Raji (cell line): Measurements from ENCODE around the gene PRSS16.

Experiments
- POLR2A ChIP-seq: IDR thresholded peaks from 2 replicates; pipeline ENCODE4 v1.6.1; 2011; ENCODE audit warnings: low read depth, low read length, control low read depth; ENCODE audit not compliant: insufficient read depth

The PRSS16 gene

DNA sequence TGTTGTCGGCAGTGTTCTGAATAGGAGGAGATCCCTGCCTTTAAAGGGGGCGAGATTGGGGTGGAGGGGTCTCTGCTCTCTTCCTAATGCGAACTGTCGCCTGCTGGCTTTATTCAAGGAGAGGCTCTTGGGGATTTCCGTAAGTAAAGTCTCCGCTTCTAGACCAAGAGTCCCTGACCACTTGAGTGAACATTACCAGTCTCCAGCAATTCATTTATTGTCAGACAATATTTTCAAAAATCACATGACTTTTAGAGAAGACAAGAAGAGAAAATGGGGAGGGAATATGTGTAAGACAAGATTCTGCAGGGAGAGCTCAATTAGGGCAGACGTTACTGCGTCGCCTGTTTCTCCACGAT, 43.3 kb downstream of the PRSS16 start:
- no peak for TF ChIP-seq POLR2A

GRCh38 chr6:27293436-27294098, 46.1 kb downstream of the PRSS16 start:
- TF ChIP-seq POLR2A = no peak

DNA sequence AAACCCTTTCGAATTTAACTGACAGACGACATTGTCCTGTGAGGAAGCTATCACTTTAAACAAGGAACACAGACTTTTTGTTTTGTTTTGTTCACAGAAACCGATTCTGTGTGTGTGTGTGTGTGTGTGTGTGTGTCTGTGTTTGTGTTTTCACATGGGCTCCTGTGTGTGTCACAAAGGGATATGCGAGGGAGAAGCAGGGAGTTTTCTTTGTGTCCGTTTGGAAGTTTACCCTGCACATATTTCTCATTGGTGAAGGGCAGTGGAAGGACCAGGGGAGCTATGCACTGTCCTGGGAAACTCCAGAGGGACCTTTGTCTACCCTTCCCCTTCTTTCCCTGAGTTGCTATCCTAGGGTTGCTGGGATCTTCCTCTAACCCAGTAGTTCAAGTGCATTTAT, 46.9 kb downstream of the PRSS16 start:
- no peak for TF ChIP-seq POLR2A

GRCh38 chr6:27295301-27296079, 48.0 kb downstream of the PRSS16 start:
- TF ChIP-seq POLR2A = no peak

DNA sequence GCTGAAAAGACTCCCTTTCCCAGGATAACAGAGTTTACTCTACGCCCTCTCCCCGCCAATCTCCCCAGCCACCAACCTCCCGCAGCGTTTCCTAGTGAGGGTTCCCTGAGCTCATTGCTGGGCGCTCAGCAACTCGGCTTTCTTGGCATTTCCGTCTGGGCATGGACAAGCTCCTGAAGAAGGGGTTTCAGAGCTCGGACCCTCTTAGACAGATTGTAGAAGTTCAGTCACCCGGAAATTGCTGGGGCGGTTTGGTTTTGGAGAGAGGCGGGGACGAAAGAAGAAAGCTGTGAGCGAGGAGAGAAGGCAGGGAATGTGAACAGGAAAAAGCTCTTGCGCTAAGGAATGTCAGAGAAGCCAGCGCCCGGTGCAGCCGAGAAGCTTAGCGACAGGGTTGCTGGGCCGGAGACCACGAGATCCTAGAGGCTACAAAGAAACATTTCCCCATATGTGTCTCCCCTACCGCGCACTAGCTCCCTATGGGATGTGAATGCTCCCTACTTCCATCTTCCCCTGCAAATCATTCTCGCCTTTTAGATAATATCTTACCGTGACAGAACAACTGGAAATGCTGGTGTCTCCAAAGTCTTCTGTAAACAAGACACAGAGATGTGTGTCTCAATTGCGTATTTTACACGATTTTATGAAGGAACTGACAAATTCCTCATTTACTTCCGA, 48.7 kb downstream of the PRSS16 start:
- no peak for TF ChIP-seq POLR2A

DNA sequence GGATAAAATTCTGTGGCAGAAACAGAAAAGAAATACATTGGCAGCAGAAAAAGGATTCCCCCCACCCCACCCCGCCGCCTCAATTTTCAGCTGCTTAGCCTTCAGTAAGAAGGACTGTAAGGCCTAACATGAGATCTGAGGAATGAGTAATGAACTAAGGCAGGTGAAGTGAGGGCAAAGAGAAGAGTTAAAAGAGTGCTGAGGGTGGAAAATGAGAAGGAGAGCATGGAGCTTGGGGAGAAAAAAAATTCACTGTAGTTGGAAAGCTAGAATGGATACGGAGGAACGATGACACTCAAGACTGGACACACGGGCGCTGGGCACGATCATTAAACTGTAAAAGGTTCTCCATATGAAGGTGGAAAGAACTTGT, 50.0 kb downstream of the PRSS16 start:
- no peak for TF ChIP-seq POLR2A

GRCh38 chr6:27297857-27298730, 50.6 kb downstream of the PRSS16 start:
- TF ChIP-seq POLR2A = no peak

DNA sequence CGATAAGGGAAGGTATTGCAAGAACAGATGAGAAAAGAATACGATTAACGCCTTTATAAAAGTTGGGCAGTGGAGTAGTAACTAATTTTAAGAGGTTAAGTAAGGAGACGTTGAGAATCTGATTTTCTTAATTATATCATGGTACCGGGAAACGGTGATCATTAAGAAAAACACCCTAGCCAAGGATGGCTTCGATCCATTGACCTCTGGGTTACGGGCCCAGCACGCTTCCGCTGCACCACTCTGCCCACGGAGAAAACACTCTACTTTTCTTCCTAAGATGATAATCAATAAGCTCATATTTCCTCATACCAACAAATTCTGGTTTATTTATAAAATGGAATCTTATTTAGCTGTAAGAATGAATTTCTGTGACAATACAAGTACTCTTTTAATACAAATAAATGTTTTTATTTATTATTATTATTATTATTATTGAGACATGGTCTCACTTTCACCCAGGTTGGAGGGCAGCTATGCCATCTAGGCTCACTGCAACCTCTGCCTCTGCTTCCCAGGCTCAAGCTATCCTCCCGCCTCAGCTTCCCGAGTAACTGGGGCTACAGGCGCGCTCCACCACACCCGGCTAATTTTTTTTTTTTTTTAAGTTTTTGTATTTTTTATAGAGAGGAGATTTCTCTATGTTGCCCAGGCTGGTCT, 56.2 kb downstream of the PRSS16 start:
- no peak for TF ChIP-seq POLR2A
